Measurements from ENCODE around the gene RGS17. TPM values are rescaled to one million over a fixed set of nuclear protein-coding genes. Genes with fewer than 3 reads are reported as not detected.
"Not testable (repeated sequence)": the region's sequence is repeated elsewhere in the genome, so short reads cannot be mapped to it uniquely, and the experiment has no call there.

Gene RGS17
- total RNA-seq, 1 donor from 2014 or later, result 0.05 TPM

DNA sequence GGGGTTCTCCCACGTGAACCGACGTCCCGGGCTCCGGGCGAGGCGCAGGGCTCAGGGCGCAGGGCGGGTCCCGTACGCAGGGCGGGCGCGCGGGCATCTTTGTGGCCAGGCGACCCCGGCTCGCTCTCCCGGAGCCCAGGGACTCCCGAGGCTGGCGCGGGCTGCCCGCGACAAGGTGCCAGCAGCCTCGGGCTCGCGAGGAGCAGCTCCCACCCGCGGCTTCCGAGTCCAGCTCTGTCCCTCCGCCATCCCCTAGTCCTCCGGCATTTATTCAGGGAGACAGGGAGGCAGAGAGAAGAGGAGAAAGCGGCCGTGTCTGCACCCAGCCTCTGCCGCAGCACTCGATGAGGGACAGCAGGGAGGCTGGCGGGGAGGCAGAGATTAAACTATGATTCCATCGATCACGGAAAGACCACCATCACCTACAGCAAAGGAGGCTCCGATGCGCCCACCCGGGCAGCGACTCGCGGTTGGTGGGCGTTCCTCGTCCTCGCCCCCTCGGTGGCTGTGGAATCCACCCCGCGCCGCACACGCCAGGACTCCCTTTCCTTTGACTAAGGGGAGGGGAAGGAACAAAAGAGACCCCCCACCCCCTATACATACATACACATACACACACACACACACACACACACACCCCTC lies 1.1 kb downstream of the RGS17 start:
- intact Hi-C loops (cut with DNase I), result no loop called here
- ATAC-seq (ENCODE audit: poor library complexity), result peak; percentile 41
- DNase-seq, result no peak

- no peak for ATAC-seq (ENCODE audit: poor library complexity)
- intact Hi-C loops (cut with DNase I), result no loop called here
- DNase-seq, result no peak
Observed at GRCh38 chr6:153126218-153126617, 4.9 kb downstream of the RGS17 start.

GRCh38 chr6:153125032-153125431 lies 6.0 kb downstream of the RGS17 start:
- intact Hi-C loops (cut with DNase I), result no loop called here
- DNase-seq (no peak), ATAC-seq (ENCODE audit: poor library complexity) (no peak)

DNA sequence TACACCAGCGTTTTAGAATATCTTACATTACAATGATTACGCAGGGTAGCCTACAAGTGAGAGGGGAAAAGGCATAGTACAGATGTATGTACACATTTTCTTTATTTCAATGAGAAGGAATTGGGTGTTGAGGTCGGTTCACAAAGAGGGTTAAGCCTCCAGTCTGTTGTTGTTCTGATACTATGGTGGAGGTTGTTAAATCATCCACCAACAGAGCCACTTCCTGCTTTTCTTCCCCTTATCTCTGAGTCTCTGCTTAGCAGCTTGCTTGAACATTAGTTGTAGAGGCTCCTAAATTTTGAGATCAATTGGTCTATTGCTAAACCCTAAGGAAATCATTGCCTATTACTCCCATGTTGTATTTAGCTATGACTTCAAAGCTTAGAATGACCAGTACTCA lies 7.3 kb downstream of the RGS17 start:
- intact Hi-C loops (cut with DNase I), result no loop called here
- ATAC-seq (ENCODE audit: poor library complexity) (no peak), DNase-seq (no peak)

DNA sequence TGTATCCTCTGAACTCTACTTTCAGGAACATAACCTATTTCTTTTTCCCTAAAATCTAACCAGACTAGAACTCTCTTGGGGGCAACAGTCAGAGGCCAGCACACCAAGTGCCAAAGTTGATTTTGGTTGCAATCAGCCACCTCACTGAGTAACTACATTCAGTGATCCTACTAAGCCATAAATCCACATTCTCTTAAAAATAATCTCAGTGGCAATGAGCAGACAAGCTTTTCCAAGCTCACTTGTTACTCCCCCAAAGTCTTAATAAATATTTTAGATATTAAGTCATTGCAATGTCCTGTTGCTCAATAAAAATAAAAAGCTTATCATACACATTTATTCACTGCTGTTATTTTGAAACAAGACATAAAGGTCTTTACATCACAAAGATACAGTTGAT lies 9.8 kb downstream of the RGS17 start:
- intact Hi-C loops (cut with DNase I), result no loop called here
- DNase-seq, result no peak
- ATAC-seq (ENCODE audit: poor library complexity), result no peak

- no peak for ATAC-seq (ENCODE audit: poor library complexity)
- no peak for DNase-seq
- intact Hi-C loops (cut with DNase I), result no loop called here
Observed at GRCh38 chr6:153117986-153118879, 12.8 kb downstream of the RGS17 start.

- ATAC-seq (ENCODE audit: poor library complexity); intact Hi-C loops (cut with DNase I); DNase-seq: not testable (repeated sequence)
Observed at GRCh38 chr6:153111082-153111481, 20.0 kb downstream of the RGS17 start.

GRCh38 chr6:153110612-153111011 lies 20.5 kb downstream of the RGS17 start:
- DNase-seq; ATAC-seq (ENCODE audit: poor library complexity); intact Hi-C loops (cut with DNase I): not testable (repeated sequence)

GRCh38 chr6:153108315-153108714 lies 22.8 kb downstream of the RGS17 start:
- intact Hi-C loops (cut with DNase I), result no loop called here
- ATAC-seq (ENCODE audit: poor library complexity) (no peak), DNase-seq (no peak)

DNA sequence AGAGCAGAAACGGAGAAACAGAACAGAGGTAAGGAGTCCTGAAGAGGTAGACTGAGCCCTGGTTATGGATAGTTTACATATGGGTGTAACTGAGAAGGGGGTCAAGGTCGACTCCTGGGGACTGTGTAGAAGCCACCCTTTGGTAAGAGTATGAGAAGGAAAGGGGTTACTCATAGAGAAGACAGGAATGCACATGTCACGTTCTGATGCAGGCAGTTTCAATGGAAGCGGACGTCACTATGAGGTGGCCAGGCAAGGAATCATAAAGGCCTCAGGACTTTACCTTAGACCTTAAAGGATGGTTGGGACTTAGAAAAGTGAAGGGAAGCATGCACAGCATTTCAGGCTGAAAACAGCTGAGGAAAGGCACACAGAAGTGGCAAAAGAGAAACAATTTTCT lies 25.1 kb downstream of the RGS17 start:
- ATAC-seq (ENCODE audit: poor library complexity) (no peak), DNase-seq (no peak)
- intact Hi-C loops (cut with DNase I), result no loop called here

GRCh38 chr6:153104220-153104619 lies 26.9 kb downstream of the RGS17 start:
- DNase-seq (no peak), ATAC-seq (ENCODE audit: poor library complexity) (peak; percentile 35)
- intact Hi-C loops (cut with DNase I), result no loop called here

GRCh38 chr6:153103319-153103655 lies 27.8 kb downstream of the RGS17 start:
- intact Hi-C loops (cut with DNase I), result no loop called here
- ATAC-seq (ENCODE audit: poor library complexity) (peak; percentile 97), DNase-seq (peak; percentile 41)

- ATAC-seq (ENCODE audit: poor library complexity) (peak; percentile 33), DNase-seq (no peak)
- intact Hi-C loops (cut with DNase I), result no loop called here
Observed at GRCh38 chr6:153102605-153103318, 28.3 kb downstream of the RGS17 start.

- intact Hi-C loops (cut with DNase I), result no loop called here
- DNase-seq (no peak), ATAC-seq (ENCODE audit: poor library complexity) (no peak)
Observed at GRCh38 chr6:153101461-153101860, 29.6 kb downstream of the RGS17 start.

GRCh38 chr6:153099636-153100035 lies 31.4 kb downstream of the RGS17 start:
- DNase-seq, result no peak
- intact Hi-C loops (cut with DNase I), result no loop called here
- no peak for ATAC-seq (ENCODE audit: poor library complexity)

DNA sequence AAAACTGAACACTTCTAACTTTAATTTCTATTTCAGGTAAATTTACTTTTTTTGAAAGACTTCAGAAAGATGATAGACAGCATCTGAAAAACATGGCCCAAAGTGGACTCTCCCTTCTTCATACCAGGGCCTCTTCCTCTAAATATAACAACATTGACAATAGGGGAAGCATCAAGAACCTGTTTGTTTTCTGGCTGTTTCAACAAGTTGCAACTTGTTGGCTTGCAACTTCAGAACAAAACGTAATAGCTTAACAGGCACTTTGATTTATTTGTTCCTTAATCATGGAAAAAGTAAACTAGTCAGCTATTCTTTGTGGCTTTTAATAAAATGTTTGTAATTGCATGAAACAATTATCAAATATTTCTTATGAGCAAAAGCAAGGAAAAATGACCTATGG lies 34.3 kb downstream of the RGS17 start:
- no peak for DNase-seq
- intact Hi-C loops (cut with DNase I), result no loop called here
- ATAC-seq (ENCODE audit: poor library complexity), result no peak

- ATAC-seq (ENCODE audit: poor library complexity), result no peak
- DNase-seq, result no peak
- intact Hi-C loops (cut with DNase I), result no loop called here
Observed at GRCh38 chr6:153096031-153096430, 35.1 kb downstream of the RGS17 start.

DNA sequence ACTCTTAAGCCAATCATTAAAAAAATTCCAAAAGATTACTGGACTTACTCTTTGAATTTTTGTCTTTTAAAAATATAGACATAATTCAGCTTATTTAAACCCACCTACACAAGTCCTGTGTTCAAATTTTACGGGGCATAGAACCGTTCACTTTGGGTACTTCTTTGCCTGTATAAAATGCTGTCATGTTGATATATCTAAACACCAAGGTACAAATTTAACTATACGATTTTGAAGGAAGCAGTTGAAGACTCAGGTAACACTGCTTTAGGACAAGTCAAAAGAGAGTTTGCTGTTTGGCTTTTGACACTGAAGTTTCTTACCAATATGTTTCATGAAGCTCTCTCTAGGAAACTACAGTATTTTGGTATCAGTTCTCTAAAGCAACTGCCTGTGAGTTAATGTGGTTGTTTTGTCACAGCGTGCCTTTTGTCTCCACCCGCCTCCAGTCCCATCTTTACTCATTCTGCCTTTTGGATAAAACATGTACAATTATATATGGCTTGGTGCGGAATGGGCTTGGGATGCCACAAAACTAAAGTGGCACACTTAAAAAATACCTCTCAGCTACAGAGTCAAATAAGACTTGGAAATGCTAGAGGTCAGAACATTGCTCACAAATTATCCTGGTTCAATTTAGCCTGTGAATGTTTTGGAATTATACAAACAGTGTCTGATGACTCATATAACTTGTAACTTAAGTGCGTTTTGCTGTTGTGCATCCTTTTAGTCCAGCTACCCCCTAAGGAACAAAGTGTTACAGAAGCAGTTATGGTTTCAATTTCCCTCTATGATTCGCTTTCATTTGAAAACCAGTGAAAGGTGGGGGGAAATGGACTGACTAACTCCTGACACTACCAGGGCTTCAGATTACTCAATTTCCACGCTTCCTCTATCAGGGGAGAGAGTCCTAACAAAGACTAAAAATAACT lies 38.7 kb downstream of the RGS17 start:
- ATAC-seq (ENCODE audit: poor library complexity) (no peak), DNase-seq (no peak)
- intact Hi-C loops (cut with DNase I), result no loop called here

Measured in Right ventricle myocardium superior (tissue), 1 donor.